ENCODE data around the gene OAS3.
A peak's percentile ranks its signal among the peaks of the same experiment; 100 is the strongest.
"Not testable (repeated sequence)": the region's sequence is repeated elsewhere in the genome, so short reads cannot be mapped to it uniquely, and the experiment has no call there.

The OAS3 gene

DNA sequence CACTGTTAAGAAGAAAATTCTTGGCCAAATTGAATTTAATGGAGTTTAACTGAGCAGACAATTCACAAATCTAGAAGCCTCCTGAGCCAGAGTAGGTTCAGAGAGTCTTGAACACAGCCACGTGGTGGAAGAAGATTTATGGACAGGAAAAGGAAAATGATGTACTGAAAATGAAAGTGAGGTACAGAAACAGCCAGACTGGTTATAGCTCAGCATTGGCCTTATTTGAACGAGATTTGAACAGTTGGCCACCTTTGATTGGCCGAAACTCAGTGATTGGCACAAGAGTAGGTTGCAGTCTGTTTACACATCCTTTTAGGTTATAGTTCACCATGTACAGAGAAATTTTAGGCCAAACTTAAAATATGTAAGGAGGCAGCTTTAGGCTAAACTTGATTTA, 50.0 kb downstream of the OAS3 start:
- no peak for DNase-seq

DNA sequence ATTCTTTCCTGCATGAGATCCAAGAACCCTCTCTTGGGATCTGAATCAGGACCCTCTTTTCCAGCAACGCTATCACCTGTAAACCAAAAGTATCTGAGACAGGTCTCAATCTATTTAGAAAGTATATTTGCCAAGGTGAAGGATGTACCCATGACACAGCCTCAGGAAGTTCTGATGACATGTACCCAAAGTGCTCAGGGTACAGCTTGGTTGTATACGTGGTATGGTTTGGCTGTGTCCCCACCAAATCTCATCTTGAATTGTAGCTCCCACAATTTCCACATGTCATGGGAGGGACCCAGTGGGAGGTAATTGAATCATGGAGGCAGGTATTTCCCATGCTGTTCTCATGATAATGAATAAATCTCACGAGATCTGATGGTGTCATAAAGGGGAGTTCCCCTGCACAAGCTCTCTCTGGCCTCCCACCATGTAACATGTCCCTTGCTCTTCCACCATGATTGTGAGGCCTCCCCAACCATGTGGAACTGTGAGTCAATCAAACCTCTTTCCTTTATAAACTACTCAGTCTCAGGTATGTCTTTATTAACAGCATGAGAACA, 50.6 kb downstream of the OAS3 start:
- not testable (repeated sequence) for DNase-seq

DNA sequence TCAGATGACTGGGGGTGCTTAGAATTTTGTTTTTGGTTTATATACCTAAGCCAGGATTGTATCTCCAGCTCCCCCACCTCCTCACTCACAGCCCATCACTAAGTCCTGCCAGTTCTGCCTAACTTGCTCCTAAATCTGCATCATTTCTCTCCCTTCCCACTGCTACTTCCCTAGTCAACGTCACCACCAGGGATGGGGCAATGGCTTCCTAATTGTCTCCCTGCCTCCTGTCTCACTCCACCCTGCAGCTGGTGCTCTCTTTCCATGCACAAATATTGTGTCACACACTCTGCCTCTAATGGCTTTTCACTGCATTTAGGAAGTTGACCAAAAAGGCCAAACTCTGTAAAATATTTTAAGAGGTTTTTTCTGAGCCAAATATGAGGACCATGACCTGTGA, 51.5 kb downstream of the OAS3 start:
- no peak for DNase-seq

DNA sequence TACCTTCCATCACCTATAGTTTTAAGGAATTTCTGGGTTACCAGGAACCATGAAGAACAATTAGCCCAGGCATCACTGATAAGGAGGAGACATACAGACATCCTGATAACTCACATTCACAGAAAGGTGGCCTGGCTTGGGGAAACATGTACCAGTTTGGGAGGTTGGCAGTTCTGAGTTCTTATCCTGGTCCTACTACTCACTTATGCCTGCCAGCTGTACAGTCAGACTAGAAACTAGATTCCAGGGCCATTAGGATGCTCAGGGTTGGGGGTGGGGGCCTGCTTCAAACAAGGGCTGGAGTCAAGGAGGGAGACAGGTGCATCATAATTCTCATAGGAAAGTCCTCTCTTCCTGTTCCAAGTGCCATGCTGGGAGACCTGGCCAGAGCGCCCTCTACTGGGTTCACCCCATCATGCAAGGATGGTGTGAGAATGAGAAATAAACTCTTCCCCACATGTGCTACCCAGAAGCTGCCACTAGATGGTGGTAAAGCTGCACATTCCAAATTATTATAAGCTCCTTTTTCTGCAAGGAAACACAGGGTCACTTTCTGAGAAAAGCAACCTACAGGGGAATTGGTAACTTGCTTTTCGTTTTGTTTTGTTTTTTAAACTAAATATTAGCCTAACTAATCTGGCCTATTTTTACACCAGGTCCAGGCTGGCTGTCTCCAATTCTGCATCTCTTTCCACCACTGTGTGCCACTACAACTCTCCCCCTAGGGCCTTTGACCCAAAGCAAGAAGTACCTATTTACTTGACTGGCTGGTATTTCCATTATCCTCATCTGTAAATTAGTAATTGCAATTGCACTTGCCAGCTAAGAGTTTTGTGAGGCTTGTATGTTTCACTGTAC, 54.5 kb downstream of the OAS3 start:
- peak; percentile 50 for DNase-seq

DNA sequence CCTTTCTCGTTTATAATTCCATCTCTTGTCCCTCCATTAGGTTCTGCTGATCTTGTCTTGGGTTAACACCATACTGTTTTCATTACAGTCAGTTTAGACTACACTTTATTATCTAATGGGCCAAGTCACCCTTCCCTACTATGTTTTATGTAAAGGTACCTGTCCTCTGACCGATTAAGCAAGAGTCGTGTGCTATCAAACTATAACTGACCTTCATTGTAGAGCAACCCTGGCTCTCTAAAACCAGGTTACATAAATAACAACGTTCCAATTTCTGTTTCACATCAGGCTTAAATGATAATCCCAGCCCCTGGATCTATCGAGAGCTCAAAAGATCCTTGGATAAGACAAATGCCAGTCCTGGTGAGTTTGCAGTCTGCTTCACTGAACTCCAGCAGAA, 56.7 kb downstream of the OAS3 start:
- DNase-seq: no peak

DNA sequence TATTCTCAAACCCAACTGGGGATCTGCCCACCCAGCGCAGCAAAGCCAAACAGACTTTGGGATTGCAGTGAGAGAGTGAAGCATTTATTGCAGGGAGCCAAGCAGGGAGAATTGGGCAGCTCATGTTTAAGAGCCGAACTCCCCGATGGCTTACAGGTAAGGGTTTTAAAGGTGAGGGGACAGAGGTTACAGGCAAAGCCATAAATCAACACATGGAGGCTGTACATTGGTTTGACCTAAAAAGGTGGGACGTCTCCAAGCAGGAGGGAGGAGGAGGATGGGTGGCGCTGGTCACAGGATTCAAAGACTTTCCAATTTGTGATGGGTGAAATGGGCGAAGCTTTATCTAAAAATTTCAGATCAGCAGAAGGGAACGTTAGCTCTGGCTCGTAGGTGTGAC, 58.2 kb downstream of the OAS3 start:
- no peak for DNase-seq

DNA sequence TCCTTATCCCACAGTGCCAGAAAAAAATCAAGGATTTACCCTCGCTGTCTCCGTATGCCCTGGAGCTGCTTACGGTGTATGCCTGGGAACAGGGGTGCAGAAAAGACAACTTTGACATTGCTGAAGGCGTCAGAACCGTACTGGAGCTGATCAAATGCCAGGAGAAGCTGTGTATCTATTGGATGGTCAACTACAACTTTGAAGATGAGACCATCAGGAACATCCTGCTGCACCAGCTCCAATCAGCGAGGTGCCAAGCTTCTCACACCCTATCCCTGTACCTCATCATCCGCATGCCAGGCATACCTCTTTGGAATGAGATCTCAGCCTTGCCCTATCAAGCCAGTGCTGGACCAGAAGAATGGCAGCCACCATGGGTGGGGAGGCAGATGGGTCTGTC, 59.2 kb downstream of the OAS3 start:
- DNase-seq: no peak

DNA sequence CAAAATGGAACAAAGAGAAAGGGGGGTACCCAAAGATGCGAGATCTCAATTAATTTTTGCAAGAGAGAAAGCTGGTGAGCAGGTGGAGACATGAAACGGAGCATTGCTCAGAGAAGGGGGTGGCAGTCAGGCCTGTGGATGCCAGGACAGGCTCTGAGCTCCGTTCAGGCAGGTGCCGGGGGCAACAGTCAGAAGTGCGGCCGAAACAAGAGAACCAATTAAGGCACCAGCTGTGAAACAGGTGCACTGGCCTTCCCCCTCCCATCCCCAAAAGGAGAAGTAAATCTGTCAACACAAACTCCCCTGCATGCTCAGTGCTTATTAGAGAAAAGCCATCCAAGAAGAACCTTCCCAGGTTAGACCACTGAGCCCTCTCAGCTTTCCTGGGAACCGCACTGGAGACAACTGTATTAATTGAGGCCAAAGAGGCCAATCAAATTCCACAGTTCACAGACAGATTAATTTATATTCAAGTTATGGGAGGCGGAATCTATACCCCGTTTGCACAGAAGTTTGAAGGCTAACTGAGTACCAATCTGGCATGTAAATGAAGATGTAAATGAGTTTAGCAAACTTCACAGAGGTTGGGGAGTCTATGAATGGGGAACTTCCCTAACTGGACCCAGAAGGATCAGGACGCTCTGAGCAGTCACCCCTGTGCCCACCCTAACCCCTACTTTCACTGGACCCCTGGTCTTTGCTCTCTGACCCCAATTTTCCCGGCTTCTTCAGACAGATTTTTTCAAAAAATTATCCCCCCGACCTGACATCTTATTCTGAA, 60.9 kb downstream of the OAS3 start:
- DNase-seq: peak; percentile 57

DNA sequence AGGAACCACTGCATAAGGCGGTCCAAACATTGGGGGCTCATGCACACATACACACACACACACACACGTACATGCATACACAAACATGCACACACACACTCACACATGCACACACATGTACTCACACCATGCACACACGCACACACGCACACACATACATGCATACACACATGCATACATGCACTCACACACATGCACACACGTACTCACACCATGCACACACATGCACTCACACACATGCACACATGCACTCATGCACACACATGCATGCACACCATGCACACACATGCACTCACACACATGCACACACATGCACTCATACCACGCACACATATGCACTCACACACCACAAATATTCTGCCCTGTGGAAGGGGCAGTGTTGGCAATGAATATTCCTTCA, 62.2 kb downstream of the OAS3 start:
- no peak for DNase-seq

DNA sequence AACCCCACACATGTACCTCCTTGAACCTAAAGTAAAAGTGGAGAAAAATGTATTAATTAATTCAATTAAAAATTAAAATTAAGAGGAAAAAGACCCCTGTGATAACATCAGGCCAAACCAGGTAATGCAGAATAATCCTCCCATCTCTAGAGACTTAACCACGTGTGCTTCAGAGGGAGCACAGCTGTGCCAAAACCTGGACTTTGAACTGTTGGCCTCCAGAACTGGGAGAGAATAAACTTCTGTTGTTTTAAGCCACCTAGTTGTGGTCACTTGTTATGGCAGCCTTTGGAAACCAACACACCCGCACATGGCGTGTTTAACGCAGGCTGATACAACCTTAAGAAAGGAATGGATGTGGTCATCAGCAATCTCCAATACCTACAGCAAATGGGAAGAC, 63.9 kb downstream of the OAS3 start:
- no peak for DNase-seq

DNA sequence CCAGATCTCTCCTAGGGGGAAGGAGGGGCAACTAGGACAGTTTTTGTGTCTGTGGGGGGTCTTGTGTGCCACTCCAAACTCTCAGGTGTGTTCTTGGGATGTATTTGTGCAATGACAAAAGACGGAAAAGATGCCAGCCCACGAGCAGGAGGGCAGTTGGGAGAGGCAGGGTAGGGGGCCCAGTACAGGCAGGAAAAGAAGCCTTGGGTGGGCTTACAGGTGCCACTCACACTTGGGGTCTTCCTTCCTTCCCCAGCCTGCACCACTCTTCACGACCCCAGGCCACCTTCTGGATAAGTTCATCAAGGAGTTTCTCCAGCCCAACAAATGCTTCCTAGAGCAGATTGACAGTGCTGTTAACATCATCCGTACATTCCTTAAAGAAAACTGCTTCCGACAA, 64.4 kb downstream of the OAS3 start:
- DNase-seq: no peak

DNA sequence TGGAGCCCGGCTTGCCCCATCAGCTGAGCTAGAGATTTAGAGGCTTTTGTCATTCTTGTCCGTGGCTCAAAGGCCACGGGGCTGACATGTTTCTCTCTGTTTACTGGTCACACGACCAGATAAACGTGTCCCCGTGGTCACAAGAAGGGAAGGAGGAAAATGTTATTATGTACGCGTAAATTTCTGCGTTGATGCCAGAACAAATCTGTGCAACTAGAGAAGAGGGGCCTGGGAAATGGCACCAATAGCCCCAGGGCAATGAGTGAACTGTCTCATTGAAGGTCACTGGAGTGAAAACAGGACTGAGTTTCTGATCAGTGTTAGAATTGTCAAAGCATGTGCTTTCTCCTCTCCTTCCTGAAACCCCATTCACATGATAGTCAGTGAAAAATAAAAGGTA, 65.4 kb downstream of the OAS3 start:
- DNase-seq: no peak

DNA sequence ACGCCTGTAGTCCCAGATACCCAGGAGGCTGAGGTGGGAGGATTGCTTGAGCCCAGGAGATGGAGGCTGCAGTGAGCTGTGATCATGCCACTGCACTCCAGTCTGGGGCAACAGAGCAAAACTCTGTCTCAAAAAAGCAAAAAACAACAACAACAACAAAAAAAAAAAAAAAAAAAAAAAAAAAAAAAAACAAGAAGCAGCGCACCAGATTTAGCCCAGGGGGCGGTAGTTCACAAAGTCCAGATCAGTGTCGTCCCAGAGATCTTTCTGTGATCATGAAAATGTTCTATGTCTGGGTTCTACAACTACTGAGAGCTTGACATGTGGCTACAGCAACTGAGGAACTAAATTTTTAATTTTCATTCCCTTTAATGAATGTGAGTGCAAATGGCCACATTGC, 67.5 kb downstream of the OAS3 start:
- no peak for DNase-seq

DNA sequence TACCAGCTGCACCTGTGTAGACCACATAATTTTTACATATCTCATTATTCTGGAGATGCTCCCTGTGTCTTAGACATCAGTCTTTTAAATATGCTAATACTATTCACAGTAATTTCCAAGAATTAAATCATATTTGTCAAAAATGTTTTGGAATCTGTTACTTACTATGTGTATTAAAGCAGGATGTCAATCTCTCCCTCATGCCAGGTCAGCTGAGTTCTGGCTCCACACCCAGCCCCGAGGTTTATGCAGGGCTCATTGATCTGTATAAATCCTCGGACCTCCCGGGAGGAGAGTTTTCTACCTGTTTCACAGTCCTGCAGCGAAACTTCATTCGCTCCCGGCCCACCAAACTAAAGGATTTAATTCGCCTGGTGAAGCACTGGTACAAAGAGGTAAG, 67.9 kb downstream of the OAS3 start:
- DNase-seq: no peak

DNA sequence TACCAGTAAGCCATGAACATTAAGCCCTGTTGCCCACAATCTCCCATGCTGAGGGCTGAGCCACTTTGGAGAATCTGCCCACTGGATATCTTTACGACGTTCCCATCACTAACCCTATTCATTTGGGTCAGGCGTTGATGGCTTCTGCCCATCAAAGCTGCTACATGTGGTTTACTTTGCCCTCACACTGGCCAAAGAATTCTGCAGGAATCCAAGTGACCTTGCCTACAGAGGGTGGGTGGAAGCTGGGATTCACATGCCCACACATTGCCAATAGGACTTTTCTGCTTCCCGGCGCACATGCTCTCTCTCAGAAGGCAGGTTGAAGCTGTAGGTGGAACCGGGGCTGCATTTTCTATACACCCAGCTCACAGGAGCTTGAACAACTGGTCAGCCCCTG, 68.4 kb downstream of the OAS3 start:
- DNase-seq: no peak

DNA sequence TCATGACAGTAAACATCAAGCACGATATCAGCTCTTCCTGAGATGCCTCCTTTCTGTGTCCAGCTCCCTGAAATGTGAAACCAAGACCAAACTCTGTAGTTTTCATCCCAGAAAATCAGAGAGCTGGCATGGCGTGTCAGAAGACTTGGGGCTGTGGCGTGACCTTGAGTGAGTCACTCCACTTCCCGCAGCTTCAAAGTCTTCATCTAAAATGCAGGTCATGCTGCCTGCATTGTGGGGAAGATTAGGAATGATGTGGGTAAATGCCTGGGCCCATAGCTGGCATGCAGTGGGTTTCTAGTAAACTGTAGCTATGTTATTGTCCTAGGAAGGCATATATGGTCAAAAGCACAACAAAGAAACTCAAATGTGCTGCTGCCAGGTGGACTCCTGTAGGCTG, 68.9 kb downstream of the OAS3 start:
- no peak for DNase-seq

DNA sequence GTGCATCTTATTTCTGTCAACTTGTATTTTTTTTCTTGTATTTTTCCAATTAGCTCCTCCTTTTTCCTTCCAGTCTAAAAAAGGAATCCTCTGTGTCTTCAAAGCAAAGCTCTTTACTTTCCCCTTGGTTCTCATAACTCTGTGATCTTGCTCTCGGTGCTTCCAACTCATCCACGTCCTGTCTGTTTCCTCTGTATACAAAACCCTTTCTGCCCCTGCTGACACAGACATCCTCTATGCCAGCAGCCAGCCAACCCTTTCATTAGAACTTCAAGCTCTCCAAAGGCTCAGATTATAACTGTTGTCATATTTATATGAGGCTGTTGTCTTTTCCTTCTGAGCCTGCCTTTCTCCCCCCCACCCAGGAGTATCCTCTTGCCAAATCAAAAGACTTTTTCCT, 72.4 kb downstream of the OAS3 start:
- no peak for DNase-seq

DNA sequence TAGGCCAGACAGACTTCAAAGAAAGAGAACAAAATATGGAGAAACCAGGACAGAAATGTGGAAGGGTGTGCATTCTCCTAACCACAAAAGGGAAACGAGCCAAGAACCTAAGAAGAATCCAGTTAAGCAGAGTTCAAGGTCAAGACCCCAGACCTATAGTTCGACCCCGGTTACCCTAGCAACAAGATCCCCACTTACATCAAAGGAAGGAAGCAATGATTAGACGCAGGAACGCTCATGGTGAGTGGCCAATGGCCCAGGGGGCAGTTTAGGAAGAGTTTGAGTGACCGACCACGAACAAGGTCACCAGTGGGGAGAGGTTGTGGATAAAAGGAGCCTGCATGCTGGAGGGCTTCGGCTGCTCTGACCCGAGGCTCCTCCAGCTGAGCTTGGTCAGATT, 76.3 kb downstream of the OAS3 start:
- no peak for DNase-seq

DNA sequence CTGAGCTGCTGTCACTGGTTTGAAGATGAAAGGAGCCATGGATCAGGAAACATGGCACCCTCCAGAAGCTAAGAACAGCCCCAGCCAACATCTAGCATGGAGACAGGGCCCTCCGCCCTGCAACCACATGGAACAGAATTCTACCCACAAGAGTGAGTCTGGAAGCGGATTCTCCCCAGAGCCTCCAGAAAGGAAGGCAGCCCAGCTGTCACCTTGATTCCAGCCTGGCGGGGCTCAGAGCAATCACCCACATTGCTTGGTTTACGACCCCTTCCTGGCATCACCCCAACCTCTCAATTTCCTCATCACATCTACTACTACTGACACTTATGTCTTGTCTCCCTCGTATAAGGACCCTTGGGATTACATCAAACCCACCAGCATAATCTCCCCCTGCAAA, 78.5 kb downstream of the OAS3 start:
- no peak for DNase-seq

DNA sequence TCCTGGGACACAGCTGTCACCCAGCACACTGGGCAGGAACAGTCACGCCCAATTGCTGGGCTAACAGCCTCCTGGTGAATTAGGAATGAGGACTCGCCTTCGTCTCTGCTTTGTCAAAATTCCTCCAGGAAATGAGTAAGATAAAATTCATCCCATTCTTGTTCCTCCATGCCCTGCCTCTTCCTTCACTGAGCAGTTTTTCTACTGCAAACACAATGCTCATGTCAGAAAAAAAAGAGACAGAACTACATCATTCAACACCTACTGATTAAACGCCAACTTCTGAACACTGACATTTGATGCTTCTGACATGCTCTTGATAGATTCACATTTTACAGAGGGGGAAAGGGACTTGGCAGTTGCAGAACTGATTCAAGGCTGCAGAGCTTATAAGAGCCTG, 80.8 kb downstream of the OAS3 start:
- DNase-seq: no peak

DNA sequence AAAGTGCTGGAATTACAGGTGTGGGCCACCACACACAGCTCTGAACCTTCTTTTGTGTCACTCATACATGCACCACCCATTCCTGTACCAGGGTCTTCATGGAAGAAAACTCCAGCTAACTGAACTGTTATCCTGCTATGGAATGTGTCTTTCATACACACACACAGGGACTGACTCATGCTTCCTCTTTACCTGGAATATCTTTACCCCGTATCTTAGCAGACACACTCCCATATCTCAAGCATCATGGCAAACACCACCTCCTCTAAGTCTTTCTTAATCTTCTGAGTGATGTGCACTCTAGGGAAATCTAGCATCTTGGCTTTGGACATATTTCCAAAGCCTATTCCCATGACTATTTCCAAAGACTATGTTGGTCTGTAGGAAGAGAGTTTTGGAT, 83.2 kb downstream of the OAS3 start:
- no peak for DNase-seq

All from COR-L47 (cell line).